Fibroblast of skin of left quadriceps (primary cell): ENCODE measurements around the gene LCA5.
"Not testable (repeated sequence)": the region's sequence is repeated elsewhere in the genome, so short reads cannot be mapped to it uniquely, and the experiment has no call there.

Source experiments
- DNase-seq, 2 experiments: peaks; one replicate each; pipeline ENCODE4 v3.0.0-alpha.2; 2013; ENCODE audit warnings: low read depth in 2 of 2

The LCA5 gene

DNA sequence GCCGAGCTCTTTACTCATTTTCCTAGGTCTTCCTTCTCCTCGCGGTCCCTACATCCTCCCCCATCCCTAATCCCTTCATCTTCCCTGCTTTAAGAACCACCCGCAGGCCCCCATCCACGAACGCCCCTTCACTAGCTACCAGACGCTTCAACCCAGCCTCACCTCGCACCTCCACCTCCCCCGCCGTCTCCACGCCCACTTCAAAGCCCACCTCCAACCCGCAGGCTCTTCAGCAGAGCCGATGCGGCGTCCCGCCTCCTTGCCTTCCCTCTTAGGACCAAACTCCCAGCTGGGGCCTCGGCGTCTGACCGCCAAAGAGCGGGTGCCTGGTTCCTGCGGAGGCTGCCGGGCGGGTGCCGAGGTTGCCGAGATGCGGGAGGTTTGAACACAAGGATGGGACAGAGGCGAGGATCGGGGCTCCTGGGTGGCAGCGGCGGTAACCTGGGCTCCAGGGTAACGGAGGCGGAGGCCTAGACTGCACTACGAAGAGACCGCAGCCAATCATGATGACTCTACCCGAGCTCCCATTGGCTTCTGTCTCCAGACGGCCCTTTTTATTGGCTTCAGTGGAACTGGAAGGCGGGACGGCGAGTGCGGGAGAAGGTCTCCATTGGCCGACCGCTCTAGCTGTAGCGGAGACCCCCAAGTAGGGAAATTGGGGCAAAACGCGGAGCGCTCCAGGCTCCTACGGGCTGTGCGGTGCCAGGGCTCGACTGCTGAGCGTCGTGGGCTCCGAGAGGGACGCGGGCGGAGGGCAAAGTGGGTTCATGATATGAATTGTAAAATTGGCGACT, at the start of gene LCA5:
TSS of gene LCA5 (minus strand) at position 477 of the 794 bp plus-strand sequence. CDS start 18,536 bp downstream, outside the sequence.
- DNase-seq: peak; percentile 94 to 95

DNA sequence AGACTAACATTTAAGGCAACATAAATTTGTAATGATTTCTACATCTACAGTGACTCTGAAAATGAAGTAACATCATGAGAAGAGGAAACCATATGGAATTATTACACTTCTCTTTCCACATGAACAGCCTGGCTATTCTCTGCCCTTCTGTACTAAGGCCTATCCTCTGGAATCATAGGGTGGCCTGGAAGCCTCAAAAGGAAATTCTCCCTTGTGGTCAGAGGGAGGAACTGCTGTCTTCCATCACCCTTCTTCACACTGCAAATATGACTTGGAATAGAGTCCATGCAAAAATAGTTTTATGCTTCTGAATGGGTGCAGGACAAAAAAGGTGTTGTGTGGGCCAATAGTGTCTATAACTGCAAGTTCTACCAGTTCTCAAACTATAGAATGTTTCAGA, 49.3 kb upstream of the LCA5 start:
- no peak for DNase-seq

DNA sequence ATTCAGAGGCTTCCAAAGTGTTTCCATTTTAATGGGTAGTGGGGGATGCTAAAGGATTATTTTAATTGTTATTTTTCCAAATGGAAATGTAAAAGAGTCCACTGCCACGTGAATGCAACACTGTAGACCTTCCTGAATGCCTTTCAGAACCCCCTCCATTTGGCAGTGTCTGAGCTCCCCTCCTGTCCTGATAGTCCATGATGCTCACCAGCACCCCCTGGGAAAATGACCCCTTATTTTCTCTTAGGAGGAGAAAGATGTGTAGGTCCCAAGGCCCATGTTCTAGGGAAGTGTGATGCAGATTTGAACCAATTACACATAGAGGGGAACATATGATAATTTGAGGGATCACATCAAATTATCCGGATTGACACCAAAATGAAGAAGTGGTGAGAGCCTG, 47.1 kb upstream of the LCA5 start:
- no peak for DNase-seq

DNA sequence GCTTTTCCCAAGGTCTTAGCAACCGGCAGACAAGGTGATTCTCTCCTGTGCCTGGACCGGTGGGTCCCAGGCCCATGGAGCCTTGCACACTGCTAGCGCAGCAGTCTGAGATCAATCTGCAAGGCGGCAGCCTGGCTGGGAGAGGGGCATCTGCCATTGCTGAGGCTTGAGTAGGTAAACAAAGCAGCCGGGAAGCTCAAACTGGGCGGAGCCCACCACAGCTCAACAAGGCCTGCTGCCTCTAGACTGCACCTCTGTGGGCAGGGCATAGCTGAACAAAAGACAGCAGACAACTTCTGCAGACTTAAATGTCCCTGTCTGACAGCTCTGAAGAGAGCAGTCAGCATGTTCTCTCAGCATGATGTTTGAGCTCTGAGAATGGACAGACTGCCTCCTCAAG, 40.7 kb upstream of the LCA5 start:
- not testable (repeated sequence) for DNase-seq

DNA sequence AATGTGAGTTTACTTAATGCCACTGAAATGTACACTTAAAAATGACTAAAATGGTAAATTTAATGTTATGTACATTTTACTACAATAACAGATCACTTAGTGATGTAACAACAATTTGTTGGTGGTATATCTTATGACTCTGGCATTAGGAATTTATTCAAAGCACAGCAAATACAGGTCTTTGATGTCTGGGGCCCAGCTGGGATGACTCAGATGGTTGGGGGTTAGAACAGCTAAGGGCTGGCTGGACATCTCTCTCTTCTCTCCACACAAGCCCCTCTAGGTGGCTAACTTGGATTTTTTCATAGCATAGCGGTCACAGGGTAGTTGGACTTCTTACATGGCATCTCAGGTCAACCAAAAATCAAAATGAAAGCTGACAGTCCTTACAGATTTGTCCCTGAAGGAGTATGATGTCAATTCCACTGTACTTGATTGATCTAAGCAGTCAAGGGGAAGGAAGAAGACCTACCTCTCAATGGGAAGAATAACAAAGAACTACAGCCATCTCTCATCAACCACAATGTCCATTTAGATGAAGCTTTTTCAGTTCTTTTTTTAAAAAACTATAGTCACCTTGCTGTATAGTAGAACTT, 37.5 kb upstream of the LCA5 start:
- DNase-seq: peak; percentile 28 to 36

DNA sequence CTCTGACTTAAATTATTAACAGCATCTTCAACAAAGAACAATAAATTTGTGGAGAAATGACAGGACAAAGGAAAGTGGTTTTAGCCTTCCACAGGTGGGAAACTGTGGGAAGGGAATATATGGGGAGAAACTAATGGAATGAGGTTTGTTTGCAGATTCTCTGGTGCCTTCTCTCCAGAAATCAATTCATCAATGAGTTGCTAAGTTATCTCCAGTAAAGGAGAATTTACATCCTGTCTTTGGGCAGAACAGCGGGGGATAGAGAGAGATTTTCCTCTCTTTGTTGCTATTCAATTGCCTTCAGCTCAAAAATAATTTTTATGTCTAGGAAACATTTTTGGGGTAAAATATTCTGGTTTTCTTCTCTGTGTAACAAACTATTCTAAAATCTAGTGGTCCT, 36.9 kb upstream of the LCA5 start:
- DNase-seq: no peak

DNA sequence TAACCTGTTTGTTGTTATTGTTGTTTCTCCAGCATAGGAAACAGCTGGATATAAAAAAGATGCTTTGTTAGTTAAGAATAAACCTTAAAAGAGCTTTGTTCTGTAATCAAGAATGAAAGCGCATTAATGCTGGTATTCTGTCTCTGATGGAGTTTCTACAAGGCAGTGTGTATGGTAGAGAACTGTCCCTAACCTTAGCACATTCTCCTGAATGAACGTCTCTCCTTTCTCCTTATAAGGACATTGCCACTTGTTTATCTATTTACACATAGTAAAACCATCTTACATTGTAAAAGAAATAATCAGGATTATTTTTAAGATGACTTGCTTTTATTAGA, 33.8 kb upstream of the LCA5 start:
- DNase-seq: no peak

DNA sequence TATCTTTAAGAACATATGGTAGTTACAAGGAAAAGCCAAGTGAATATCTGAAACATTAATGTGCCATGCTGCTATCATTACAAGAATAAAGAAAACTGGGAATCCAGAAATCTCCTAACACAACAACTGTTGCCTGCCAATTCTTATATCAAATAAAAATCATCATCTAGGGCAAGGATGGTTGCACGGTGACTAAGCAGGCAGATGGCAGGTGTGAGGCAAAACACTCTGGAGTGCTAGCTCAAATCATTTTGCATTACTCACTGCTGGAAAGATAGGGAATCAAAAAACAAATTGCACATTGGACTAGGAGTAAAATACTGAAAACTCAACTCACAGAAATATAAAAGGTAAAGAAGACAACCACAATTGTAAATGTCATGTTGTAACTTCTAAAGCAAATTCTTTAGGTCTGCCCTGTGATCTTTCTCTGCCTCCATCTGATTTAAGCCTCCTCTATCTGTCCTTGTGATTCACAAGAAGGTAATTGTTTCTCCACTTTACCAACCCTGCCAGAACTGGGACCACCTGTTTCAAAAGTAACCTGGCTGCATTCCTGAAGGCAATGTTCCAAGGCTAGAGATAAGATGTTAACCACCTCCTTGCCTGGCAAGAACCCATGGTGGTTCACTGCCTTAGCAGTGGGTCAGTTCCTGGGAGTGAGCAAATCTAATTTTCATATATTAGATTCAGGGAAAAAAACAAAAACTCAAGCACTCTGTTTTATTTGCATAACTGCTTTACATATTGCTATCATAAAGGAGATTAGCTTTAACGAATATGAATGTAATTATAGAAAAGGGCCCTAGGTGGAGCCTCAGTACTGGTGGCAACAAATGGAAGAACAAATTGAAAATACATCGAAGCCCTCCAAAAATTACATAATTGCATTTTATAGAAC, 33.1 kb upstream of the LCA5 start:
- DNase-seq: no peak

DNA sequence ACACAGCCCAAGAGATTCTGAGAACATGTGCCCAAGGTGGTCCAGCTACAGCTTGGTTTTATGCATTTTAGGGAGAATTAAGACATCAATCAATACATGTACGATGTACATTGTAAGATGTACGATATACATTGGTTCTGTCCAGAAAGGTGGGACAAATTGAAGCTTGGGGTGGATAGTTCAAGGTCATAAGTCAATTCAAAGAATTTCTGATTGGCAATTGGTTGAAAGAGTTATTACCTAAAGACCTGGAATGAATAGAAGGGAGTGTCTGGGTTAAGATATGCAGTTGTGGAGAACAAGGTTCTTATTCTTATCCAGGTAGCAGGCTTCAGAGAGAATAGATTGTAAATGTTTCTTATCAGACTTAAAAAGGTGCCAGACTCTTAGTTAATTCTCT, 31.8 kb upstream of the LCA5 start:
- DNase-seq: no peak

DNA sequence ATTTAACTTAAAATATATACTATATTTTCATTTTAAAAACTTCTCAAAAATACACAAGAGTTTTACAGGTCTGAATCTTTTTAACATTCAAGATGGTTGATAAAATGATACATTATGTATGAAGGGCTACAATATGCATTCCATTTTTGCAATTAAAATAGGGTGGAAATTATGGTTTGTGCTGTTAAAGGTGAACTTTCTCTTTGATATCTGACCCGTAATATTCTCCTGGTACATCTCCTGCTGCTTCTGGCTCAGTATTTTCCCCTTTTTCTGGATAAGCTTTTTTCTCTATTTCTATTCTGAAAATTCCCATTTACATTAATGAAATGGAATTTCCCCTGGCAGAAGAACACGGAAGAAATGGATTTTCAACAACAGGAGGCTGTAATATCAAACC, 27.4 kb upstream of the LCA5 start:
- no peak for DNase-seq

DNA sequence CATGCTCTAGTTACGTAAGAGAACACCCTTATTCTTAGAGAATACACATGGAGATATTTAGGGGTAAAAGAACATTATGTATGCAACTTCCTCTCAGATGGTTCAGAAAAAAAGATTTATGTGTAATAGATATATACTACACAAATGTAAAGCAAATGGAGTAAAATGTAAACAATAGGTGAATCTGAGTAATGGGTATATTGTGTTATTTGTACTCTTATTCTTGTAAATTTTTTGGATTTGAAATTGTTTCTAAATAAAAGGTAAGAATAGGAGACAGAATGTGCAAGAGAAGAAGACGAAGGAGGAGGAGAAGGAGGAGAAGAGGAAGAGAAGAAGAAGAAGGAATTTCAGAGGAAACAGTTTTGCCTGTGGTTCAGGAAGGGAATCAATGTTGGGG, 22.5 kb upstream of the LCA5 start:
- no peak for DNase-seq

DNA sequence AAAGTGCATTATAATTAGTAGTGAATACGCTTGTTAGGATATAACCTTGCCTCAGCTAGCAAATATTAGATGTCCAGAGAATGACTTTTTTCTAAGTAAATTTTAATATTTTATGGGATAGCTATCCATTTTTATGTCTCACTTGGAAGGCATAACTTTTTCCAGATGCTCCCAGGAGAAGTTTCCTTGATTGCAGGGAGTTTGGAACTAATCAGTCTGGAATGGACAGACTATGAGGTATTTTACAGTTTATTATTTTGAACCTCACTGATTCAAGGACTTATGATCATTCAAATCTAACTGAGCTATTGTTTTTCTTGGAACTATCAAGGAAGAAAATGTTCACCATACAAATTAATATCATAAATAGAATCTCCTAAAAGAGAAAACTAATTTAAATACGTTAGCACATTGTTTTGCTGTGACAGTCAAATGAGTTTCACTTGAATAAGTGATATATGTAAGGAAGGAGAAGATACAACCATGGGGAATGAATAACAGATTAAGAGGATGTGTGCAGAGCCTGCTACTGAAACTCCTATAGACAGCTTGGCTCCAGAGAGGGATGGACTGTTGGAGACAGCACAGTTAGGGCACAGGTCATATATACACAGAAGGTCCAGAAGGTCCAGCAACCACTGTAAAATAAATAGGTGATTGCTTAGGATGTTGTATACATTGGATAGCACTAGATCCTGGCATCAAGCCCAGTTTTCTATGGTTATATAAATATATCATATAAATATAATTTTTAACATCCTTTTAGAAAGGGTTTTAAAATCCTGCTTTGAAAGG, 20.6 kb upstream of the LCA5 start:
- no peak for DNase-seq

DNA sequence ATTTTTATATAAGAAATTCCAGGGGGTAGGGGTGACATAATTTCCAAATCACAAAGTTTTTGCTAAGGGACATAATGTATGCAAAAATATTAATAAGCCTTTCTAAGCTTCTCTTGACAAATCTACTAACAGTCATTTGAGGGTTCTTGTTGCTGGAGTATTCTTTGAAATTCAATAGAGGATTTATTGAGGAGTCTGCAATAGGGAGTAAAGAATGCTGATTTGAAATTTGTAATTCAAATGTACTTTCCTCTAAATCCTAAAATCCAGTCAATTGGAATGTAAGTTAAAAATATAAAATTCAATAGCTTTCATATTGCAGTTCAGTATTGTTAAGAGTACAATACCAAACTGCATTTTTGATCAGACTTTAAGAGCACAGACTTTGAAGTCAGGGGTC, 17.1 kb upstream of the LCA5 start:
- DNase-seq: no peak

DNA sequence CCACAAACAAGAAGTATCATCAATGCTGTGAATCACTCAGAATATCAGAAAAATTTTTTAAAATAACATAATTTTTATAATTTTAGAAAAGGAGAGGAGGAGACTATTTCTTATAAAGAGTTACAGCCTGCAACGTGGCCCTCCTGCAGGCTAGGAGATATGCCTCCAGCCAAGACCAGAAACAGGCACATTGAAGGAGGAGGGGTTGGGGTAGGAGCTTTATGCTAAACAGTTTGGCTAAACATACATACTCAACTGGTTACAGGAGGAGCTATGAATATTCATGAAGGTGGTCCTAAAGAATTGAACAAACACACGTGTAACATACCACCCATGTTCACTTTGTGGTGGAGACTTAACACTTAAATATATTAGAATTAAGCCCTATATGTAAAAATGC, 14.2 kb upstream of the LCA5 start:
- no peak for DNase-seq

DNA sequence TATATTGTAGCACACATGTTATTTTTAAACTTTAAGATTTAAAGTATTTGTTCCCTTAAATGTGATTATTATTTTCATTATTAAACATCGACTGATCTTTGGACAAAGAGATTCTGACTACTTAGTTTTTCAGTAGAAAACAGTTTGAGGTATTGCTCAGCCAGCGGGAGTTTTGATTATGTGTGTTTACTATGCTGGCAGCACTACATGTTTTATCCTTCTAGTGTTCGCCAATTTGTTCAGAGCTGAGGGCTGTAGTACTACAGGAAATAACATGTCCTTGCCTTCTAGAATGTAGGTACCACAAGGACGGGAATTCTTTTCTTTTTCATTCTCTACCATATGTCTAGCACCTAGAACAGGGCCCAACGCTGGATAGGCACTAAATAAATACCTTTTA, 11.1 kb upstream of the LCA5 start:
- DNase-seq: no peak

DNA sequence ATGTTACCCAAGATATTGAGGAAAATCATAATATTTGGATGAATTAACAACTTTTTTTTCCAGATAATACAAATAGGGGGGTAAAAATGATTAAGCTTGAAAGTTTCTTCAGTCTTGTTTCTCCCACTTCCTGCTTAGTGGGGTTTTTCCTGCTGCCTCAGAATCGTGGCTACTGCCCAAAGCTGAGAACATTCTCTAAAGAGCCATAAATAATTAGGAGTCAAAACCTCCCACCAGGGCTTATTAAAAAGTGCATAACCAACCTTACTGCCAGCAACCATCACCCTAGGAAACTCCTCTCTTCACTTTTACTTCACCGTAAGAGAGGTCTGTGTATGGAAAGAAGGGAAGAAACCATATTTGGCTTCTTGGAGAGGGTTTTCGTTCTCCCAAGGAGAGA, 9.0 kb upstream of the LCA5 start:
- DNase-seq: no peak

DNA sequence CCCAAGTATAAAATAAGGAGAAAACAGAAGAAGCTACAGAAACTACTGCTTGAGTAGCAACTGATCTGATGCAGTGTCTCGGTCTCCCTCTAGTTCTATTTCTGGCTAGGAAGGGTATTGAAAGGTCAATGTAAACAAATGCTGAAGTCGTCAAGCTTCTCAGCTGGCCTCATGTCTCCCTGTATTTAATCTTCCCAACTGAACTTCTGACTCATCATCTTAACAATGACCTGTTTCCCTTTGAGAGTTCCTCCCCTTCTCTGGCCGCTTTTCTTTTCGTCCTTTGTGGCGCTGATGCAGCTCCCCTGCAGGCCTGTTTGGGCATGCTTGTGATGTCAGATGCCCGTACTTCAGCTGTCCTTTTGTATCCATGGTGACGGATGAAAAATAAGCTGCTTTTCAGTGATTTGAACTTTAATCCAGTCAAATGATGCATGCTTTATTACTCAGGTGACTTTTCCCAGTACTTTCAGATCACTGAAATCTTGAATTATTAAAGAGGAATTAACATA, 7.8 kb upstream of the LCA5 start:
- peak; percentile 76 to 82 for DNase-seq

DNA sequence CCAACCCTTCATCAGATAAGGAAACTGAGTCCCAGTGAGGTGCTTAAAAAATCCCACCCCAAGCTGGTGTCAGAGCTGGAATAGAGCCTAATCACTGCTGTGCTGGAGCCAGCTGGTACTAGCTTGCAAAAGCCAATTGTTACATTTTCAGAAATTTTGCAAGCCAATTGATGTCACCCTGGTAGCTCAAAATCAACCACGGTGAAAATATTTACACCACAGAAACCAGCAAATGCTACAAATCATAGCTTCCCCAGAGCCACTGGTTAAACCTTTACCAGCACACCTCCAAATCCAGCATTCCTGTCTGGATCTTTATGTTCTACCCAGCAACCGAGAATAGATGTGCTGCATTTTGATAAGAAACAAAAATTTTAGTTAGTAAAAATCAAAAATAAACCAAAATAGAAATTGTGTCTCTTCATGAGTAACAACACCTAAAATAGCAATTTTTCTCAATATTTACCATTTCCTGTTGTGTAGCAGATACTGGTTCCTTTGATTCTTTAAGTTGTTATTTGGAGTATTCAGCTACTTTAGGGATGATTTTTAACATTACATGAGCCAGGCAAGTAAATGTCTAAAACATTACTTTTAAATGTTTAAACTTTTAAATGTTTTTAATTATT, 7.2 kb upstream of the LCA5 start:
- DNase-seq: peak in 1 of 2 experiments; percentile 34

DNA sequence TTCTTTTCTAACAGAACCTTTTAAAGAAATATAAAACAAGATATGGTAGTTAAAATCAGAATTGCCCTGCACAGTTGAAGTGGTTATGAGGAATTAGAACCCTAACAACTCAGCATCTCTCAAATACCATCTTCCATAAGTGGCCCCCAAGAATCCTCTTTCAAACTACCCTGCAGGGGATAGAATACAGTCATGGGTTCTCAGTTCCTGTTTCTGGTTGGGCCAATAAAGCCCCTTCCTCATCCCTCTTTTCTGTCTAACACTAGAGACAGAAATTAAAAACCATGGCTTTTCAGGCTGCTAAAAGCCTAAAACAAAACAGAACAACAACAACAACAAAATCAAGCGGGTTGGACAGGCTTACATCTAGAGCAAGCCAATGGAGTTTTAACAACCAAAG, 6.7 kb upstream of the LCA5 start:
- no peak for DNase-seq

DNA sequence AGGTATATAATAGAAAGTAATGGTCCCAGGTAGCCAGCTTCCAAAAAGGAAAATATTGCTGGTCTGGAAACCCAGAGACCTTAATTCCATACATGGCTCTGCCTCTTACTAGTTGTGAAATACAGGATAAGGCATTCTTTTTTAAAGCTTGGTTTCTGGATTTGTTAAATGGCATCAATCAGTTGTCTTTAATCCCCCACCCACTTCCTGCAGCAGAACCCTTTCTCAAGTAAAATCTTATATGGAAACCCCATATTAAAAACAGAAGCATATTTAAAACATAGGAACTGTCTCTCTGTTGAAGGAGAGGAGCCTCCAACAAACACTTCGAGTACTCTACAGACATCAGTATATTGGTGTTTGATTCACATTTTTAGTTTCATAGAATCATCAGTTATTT, 6.2 kb upstream of the LCA5 start:
- no peak for DNase-seq
